ENCODE data around the gene MSI2.

DNA sequence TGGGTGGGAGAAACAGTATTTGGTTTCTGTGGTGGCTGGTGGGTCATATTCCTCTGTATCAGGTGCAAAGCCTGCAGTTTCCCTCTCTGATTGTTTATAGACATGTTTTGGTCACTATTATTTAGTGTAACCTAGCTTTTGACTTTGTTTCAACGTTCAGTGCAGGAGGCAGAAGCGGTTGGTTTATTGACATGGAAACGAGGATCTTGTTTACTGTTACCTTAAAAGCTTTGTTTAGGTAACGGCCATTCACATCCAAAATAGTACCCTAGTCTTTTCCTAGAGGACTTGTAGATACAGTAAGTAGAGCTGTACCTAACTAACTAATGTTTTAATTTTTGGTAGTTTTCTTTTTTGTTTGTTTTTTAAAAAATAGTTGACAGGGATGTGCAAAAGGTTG is 3.5 kb downstream of the MSI2 start:
- no peak for TF ChIP-seq EZH2 (IDR thresholded peaks at IDR 0.05; ENCODE audit: insufficient read depth, poor library complexity, severe bottlenecking)
- TF ChIP-seq EZH2phosphoT487 (IDR thresholded peaks at IDR 0.05; ENCODE audit: insufficient read depth, low read depth), result no peak

All from GM23248 (cell line).